Measurements from ENCODE around the gene JAM2. TPM values are rescaled to one million over a fixed set of nuclear protein-coding genes. Genes with fewer than 3 reads are reported as not detected.

The JAM2 gene
- total and polyA plus RNA-seq, 2 of the 4 experiments (the other 2 are of a cell fraction) = 0.72 to 2.1 TPM

DNA sequence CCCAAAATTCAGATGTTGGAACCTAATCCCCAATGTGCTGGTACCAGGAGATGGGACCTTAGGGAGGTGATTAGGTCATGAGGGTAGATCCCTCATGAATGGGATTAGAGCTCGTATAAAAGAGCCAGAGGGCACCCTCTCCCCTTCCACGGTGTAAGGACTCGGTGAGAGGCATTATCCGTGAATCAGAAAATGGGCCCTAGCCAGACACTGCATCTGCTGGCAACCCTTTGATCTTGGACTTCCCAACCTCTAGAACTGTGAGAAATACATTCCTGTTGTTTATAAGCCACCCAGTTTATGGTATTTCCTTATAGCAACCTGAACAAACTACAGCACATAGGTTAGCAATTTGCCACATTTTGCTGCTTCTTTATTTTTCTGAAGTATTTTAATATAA lies 14.5 kb upstream of the JAM2 start:
- Histone ChIP-seq H3K14ac (replicated peaks; ENCODE audit: low read depth, low read length) (no peak overlapping the region), H3K9ac (ENCODE audit: low read depth, low read length) (no peak overlapping the region), H3K27me3 (ENCODE audit: control insufficient read depth, insufficient read depth, low read length) (peaks cover 5% of the 10 kb centered on the region), H3K56ac (ENCODE audit: extremely low read depth, insufficient read depth, low read length) (no peak overlapping the region), H4K5ac (ENCODE audit: low read depth, low read length) (no peak overlapping the region), H4K8ac (ENCODE audit: low read depth in 2 of 2, low read length in 2 of 2) (no peak overlapping the region), H2BK120ac (ENCODE audit: low read depth, low read length) (no peak overlapping the region), H3K27ac (ENCODE audit: insufficient read depth, low read length) (no peak overlapping the region), H3K4ac (ENCODE audit: low read depth, low read length) (no peak overlapping the region), H3K4me3 (ENCODE audit: insufficient read depth, low read depth, low read length) (no peak overlapping the region), H4K20me1 (ENCODE audit: insufficient read depth, low read length) (no peaks in the 10 kb centered on the region), H4K91ac (ENCODE audit: insufficient read depth, low read depth, low read length) (no peak overlapping the region), H2AFZ (replicated peaks; ENCODE audit: low read length, poor library complexity) (no peak overlapping the region), H3K36me3 (ENCODE audit: control insufficient read depth, insufficient read depth, low read length) (no peaks in the 10 kb centered on the region), H3K23ac (ENCODE audit: low read depth, low read length) (no peak overlapping the region), H2BK15ac (ENCODE audit: low read depth, low read length) (no peak overlapping the region), H2BK20ac (ENCODE audit: low read depth, low read length) (no peak overlapping the region), H3K9me1 (ENCODE audit: insufficient read depth, low read length) (no peaks in the 10 kb centered on the region), H3K9me3 (ENCODE audit: control insufficient read depth, insufficient read depth, low read length) (no peaks in the 10 kb centered on the region), H3K79me1 (ENCODE audit: low read depth in 1 of 2, low read length in 2 of 2) (no peaks in the 10 kb centered on the region), H3K4me2 (ENCODE audit: low read depth, low read length) (no peak overlapping the region), H2AK5ac (ENCODE audit: low read depth, low read length) (no peak overlapping the region), H3K4me1 (ENCODE audit: control insufficient read depth, insufficient read depth, low read length) (no peaks in the 10 kb centered on the region), H2AK9ac (replicated peaks; ENCODE audit: low read depth, low read length, poor library complexity) (no peak overlapping the region), H3K18ac (ENCODE audit: low read depth, low read length) (no peak overlapping the region), H2BK5ac (ENCODE audit: low read depth, low read length, poor library complexity, severe bottlenecking) (no peak overlapping the region)
- in situ Hi-C loops (cut with MboI; ENCODE audit: low sequenced_read_pairs) = loop anchor here (25.0 kb wide), 2 partner anchors 563 to 1088 kb away; no protein-coding TSS in a partner anchor
- no CpG with 5 or more reads among the region's 4 CpGs for WGBS, 2 experiments (ENCODE audit: extremely low coverage in 2 of 2, insufficient read length in 1 of 2)
- BruUV-seq (replicated peaks) = no TSS peak
- ChIA-PET CTCF (interaction anchor here (0.6 kb wide), 1 partner anchor 49 kb away, joined by 3 read pairs; no protein-coding TSS in a partner anchor), POLR2A (ENCODE audit: unreplicated experiment) (no interaction called here)
- TF ChIP-seq POLR2A (IDR thresholded peaks at IDR 0.05; ENCODE audit: low read depth, low read length) = no peak
- TF ChIP-seq NFE2L2 (IDR thresholded peaks at IDR 0.05; ENCODE audit: low read depth, low read length) = no peak
- TF ChIP-seq RFX5 (IDR thresholded peaks at IDR 0.05; ENCODE audit: low read depth, low read length) = no peak
- TF ChIP-seq ELK1 (IDR thresholded peaks at IDR 0.05; ENCODE audit: borderline replicate concordance, low read depth, low read length) = no peak
- TF ChIP-seq CHD1 (IDR thresholded peaks at IDR 0.05; ENCODE audit: low read depth, low read length) = no peak
- no peak for TF ChIP-seq BHLHE40 (IDR thresholded peaks at IDR 0.05; ENCODE audit: low read depth, low read length)
- TF ChIP-seq, protein P1, sequence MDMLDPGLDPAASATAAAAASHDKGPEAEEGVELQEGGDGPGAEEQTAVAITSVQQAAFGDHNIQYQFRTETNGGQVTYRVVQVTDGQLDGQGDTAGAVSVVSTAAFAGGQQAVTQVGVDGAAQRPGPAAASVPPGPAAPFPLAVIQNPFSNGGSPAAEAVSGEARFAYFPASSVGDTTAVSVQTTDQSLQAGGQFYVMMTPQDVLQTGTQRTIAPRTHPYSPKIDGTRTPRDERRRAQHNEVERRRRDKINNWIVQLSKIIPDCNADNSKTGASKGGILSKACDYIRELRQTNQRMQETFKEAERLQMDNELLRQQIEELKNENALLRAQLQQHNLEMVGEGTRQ (IDR thresholded peaks at IDR 0.05; ENCODE audit: low read depth, low read length) = no peak
- TF ChIP-seq CEBPB (IDR thresholded peaks at IDR 0.05; ENCODE audit: low read depth, low read length) = no peak
- TF ChIP-seq FOS (IDR thresholded peaks at IDR 0.05; ENCODE audit: low read depth, low read length) = no peak
- no peak for TF ChIP-seq MAFK (IDR thresholded peaks at IDR 0.05; ENCODE audit: low read depth, low read length)
- no peak for TF ChIP-seq MAZ (IDR thresholded peaks at IDR 0.05; ENCODE audit: borderline replicate concordance, low read depth, low read length)
- TF ChIP-seq SMC3 (IDR thresholded peaks at IDR 0.05; ENCODE audit: low read depth, low read length) = no peak
- no peak for TF ChIP-seq RAD21 (IDR thresholded peaks at IDR 0.05; ENCODE audit: low read length)
- TF ChIP-seq RCOR1 (IDR thresholded peaks at IDR 0.05; ENCODE audit: insufficient replicate concordance, low read length) = no peak
- no peak for TF ChIP-seq MXI1 (IDR thresholded peaks at IDR 0.05; ENCODE audit: borderline replicate concordance, low read depth, low read length)
- no peak for DNase-seq
- intact Hi-C loops (cut with micrococcal nuclease) = no loop called here
- dilution Hi-C loops (cut with HindIII; ENCODE audit: low sequenced_read_pairs, unreplicated experiment) = no loop called here
- no peak for ATAC-seq (ENCODE audit: low read depth)
